Endothelial cell of umbilical vein (primary cell): ENCODE results near the gene WWC1.

Experiments used
- CTCF ChIP-seq, 2 donors: IDR thresholded peaks; 1 replicate in 1 of 2; 2 replicates in 1 of 2; pipeline ENCODE4 v1.5.1; 2011; ENCODE audit warnings: low read length in 2 of 2, mild to moderate bottlenecking in 2 of 2, moderate library complexity in 2 of 2, control low read depth in 1 of 2, inconsistent platforms in 1 of 2, low read depth in 1 of 2; ENCODE audit not compliant: insufficient read depth in 1 of 2; ENCODE audit errors: extremely low read depth in 1 of 2
- FOS ChIP-seq: IDR thresholded peaks from 2 replicates; pipeline ENCODE4 v1.6.1; 2011; ENCODE audit warnings: mild to moderate bottlenecking, low read length, moderate library complexity, borderline replicate concordance; ENCODE audit not compliant: insufficient read depth
- MYC ChIP-seq: IDR thresholded peaks from one replicate; pipeline ENCODE4 v1.6.1; 2011; ENCODE audit warnings: mild to moderate bottlenecking, low read depth, low read length
- POLR2A ChIP-seq: IDR thresholded peaks from 2 replicates; pipeline ENCODE4 v1.6.1; 2012; ENCODE audit warnings: low read depth, mild to moderate bottlenecking, control low read depth, low read length

GRCh38 chr5:168404365-168404764 lies 112.9 kb downstream of the WWC1 start:
- no peak for TF ChIP-seq CTCF (IDR thresholded peaks at IDR 0.05; ENCODE audit: extremely low read depth in 1 of 2, insufficient read depth in 1 of 2, low read depth in 1 of 2, low read length in 2 of 2)
- no peak for TF ChIP-seq POLR2A
- TF ChIP-seq FOS, result no peak
- no peak for TF ChIP-seq MYC
